HepG2 (cell line): ENCODE measurements around the gene ZNF618. TPM values are rescaled to one million over a fixed set of nuclear protein-coding genes. Genes with fewer than 3 reads are reported as not detected.
A peak's percentile ranks its signal among the peaks of the same experiment; 100 is the strongest.

Experiments
- ATAC-seq: fragments of 200-7000 bp; cut with Tn5 transposase; 3 replicates; pipeline ENCODE4 v1.9.1; 2020; ENCODE audit warnings: mild to moderate bottlenecking, moderate library complexity
- BruUV-seq: library from RNA; stranded (reverse); fragments of 400-500 nt; replicated peaks from 2 replicates; lab custom pipeline; 2021; lab: Mats Ljungman, UMichigan
- CTCF ChIA-PET: fragments of 300-600 bp; formaldehyde crosslinking; extraction: SDS; loops from one replicate; lab custom pipeline; 2021; ENCODE audit warnings: low total read pairs, inconsistent platforms, low intra/inter-chr PET ratio; lab: Yijun Ruan, JAX
- POLR2A ChIA-PET: fragments of 350-600 bp; sonication (Branson Sonifier 250); formaldehyde crosslinking; loops from one replicate; lab custom pipeline; 2020; ENCODE audit warnings: antibody characterized with exemption, inconsistent platforms; lab: Yijun Ruan, JAX
- DNase-seq: peaks from one replicate; pipeline ENCODE4 v3.0.0-alpha.2; 2015; ENCODE audit warnings: low spot score
- FAIRE-seq: peaks from 3 replicates; lab custom pipeline; 2011; peaks lifted over from hg19 to GRCh38; lab: Jason Lieb, UNC
- H2AFZ ChIP-seq: one replicate; pipeline ENCODE4 v1.6.1; 2011; ENCODE audit warnings: low read length, inconsistent platforms
- H3K27ac ChIP-seq: fragments of 300-600 bp; 3 replicates; pipeline ENCODE4 v1.8.0; 2011; ENCODE audit warnings: mixed run types, mild to moderate bottlenecking, mixed read lengths, low read length, inconsistent platforms; ENCODE audit not compliant: insufficient read depth; ENCODE audit errors: extremely low read length
- H3K27me3 ChIP-seq, 2 experiments: fragments of 200-600 bp in 1 of 2; 2 replicates in 1 of 2; 3 replicates in 1 of 2; pipeline versions ENCODE4 v1.6.0 to v1.8.0; 2011; ENCODE audit warnings: low read length in 2 of 2, mild to moderate bottlenecking in 2 of 2, moderate library complexity in 2 of 2, inconsistent platforms in 1 of 2; ENCODE audit not compliant: insufficient read depth in 2 of 2, control insufficient read depth in 1 of 2
- H3K36me3 ChIP-seq, 2 experiments: fragments of 200-600 bp in 1 of 2; replicated peaks in 1 of 2; 2 replicates in 1 of 2; 3 replicates in 1 of 2; pipeline versions ENCODE4 v1.5.1 to v1.8.0; 2011; ENCODE audit warnings: low read length in 2 of 2, inconsistent platforms in 1 of 2; ENCODE audit not compliant: insufficient read depth in 2 of 2, control insufficient read depth in 1 of 2
- H3K4me1 ChIP-seq: 2 replicates; pipeline ENCODE4 v1.5.1; 2012; ENCODE audit warnings: low read length, inconsistent platforms; ENCODE audit not compliant: insufficient read depth
- H3K4me2 ChIP-seq: 2 replicates; pipeline ENCODE4 v1.6.0; 2011; ENCODE audit warnings: low read depth, low read length, inconsistent platforms
- H3K4me3 ChIP-seq, 3 experiments: fragments of 200-600 bp in 1 of 3; sonication (generic), shearing (Covaris generic) in 1 of 3; replicated peaks in 1 of 3; 2 replicates each; pipeline ENCODE4 v1.5.1; 2011 to 2016; ENCODE audit warnings: low read length in 3 of 3, inconsistent platforms in 2 of 3, low read depth in 2 of 3, mild to moderate bottlenecking in 2 of 3, control low read depth in 1 of 3, mixed read lengths in 1 of 3; ENCODE audit not compliant: insufficient read depth in 1 of 3
- H3K79me2 ChIP-seq: one replicate; pipeline ENCODE4 v1.6.1; 2011; ENCODE audit warnings: low read length, inconsistent platforms; ENCODE audit not compliant: insufficient read depth
- H3K9ac ChIP-seq: 2 replicates; pipeline ENCODE4 v1.6.0; 2011; ENCODE audit warnings: mild to moderate bottlenecking, low read depth, low read length, inconsistent platforms; ENCODE audit not compliant: insufficient read depth
- H3K9me3 ChIP-seq: 2 replicates; pipeline ENCODE4 v1.5.1; 2012; ENCODE audit warnings: mild to moderate bottlenecking, low read length
- H4K20me1 ChIP-seq: 2 replicates; pipeline ENCODE4 v1.6.0; 2011; ENCODE audit warnings: inconsistent platforms, mild to moderate bottlenecking, low read length, moderate library complexity; ENCODE audit not compliant: insufficient read depth
- ARID4A ChIP-seq: sonication (generic); formaldehyde crosslinking; IDR thresholded peaks from 2 replicates; pipeline ENCODE4 v1.5.0; 2020; ENCODE audit warnings: mild to moderate bottlenecking, missing genetic modification reagents, borderline replicate concordance
- ASH2L ChIP-seq: fragments of 300-600, 200-600 bp; sonication (generic); IDR thresholded peaks from 2 replicates; pipeline ENCODE4 v1.7.0; 2017; ENCODE audit warnings: low read depth, mild to moderate bottlenecking, moderate library complexity, mixed read lengths, low read length; ENCODE audit not compliant: insufficient read length
- CEBPG ChIP-seq: IDR thresholded peaks from 2 replicates; pipeline ENCODE4 v1.6.1; 2016
- E2F1 ChIP-seq: sonication (generic); formaldehyde crosslinking; IDR thresholded peaks from 2 replicates; pipeline ENCODE4 v1.5.0; 2020; ENCODE audit warnings: missing genetic modification reagents
- EED ChIP-seq: sonication (generic); formaldehyde crosslinking; IDR thresholded peaks from 2 replicates; pipeline ENCODE4 v1.5.0; 2020; ENCODE audit warnings: mild to moderate bottlenecking, missing genetic modification reagents
- HDAC1 ChIP-seq: sonication (generic); formaldehyde crosslinking; IDR thresholded peaks from 2 replicates; pipeline ENCODE4 v1.5.1; 2020; ENCODE audit warnings: mild to moderate bottlenecking, missing genetic modification reagents
- PAX8 ChIP-seq: sonication (generic); formaldehyde crosslinking; IDR thresholded peaks from 2 replicates; pipeline ENCODE4 v1.8.0; 2022; ENCODE audit warnings: mild to moderate bottlenecking, missing genetic modification reagents, borderline replicate concordance
- RFX3 ChIP-seq: IDR thresholded peaks from 2 replicates; pipeline ENCODE4 v1.6.1; 2016; ENCODE audit warnings: missing biosample characterization, missing genetic modification reagents
- SMAD9 ChIP-seq: sonication (generic); formaldehyde crosslinking; IDR thresholded peaks from 2 replicates; pipeline ENCODE4 v1.5.1; 2020; ENCODE audit warnings: mild to moderate bottlenecking, missing genetic modification reagents
- THAP7 ChIP-seq: sonication (generic); formaldehyde crosslinking; IDR thresholded peaks from 2 replicates; pipeline ENCODE4 v1.8.1; 2023; ENCODE audit warnings: mild to moderate bottlenecking, missing genetic modification reagents
- TMF1 ChIP-seq: sonication (generic); formaldehyde crosslinking; IDR thresholded peaks from 2 replicates; pipeline ENCODE4 v1.8.1; 2022; ENCODE audit warnings: low read depth, missing genetic modification reagents
- ZNF263 ChIP-seq: sonication (generic); formaldehyde crosslinking; IDR thresholded peaks from 2 replicates; pipeline ENCODE4 v1.4.0; 2020; ENCODE audit warnings: missing genetic modification reagents
- ZNF296 ChIP-seq: sonication (generic); formaldehyde crosslinking; conservative IDR thresholded peaks from 2 replicates; pipeline ENCODE4 v1.5.0; 2020; ENCODE audit warnings: mild to moderate bottlenecking, missing genetic modification reagents
- ZNF30 ChIP-seq: sonication (generic); formaldehyde crosslinking; IDR thresholded peaks from 2 replicates; pipeline ENCODE4 v1.5.0; 2020; ENCODE audit warnings: mild to moderate bottlenecking, missing genetic modification reagents
- ZNF44 ChIP-seq: sonication (generic); formaldehyde crosslinking; IDR thresholded peaks from 2 replicates; pipeline ENCODE4 v1.5.1; 2020; ENCODE audit warnings: mild to moderate bottlenecking, missing genetic modification reagents
- ZNF512B ChIP-seq: sonication (generic); formaldehyde crosslinking; IDR thresholded peaks from 2 replicates; pipeline ENCODE4 v1.5.1; 2020; ENCODE audit warnings: missing genetic modification reagents, mild to moderate bottlenecking, borderline replicate concordance
- ZNF672 ChIP-seq: sonication (generic); formaldehyde crosslinking; IDR thresholded peaks from 2 replicates; pipeline ENCODE4 v1.8.1; 2022; ENCODE audit warnings: missing genetic modification reagents
- WGBS: methylation state at CpG from one replicate; pipeline ENCODE4 v1.1.6; 2017; ENCODE audit warnings: low lambda C conversion rate; 5-methylcytosine and 5-hydroxymethylcytosine counted together
- in situ Hi-C: cut with HindIII; loops from 2 replicates; pipeline ENCODE4 v1.10.0; 2017; ENCODE audit warnings: low pct_unique_long_range_greater_than_20kb; ENCODE audit not compliant: extremely low pct_ligation_motif_present
- intact Hi-C: fragments of 100-400 bp; cut with micrococcal nuclease; formaldehyde crosslinking; loops from one replicate; pipeline ENCODE4 v1.10.0; 2022; ENCODE audit not compliant: unreplicated experiment
- polyA plus RNA-seq, 8 experiments: library from polyadenylated mRNA; depleted of rRNA in 3 of 8; stranded (reverse) in 7 of 8; unstranded in 1 of 8; fragments of >200 nt; fragmentation: Illumina TruSeq in 4 of 8; extraction: Trizol in 4 of 8; gene quantifications; 2 replicates each; pipeline versions ENCODE4 v1.2.1 to v1.2.3, GENCODE V29; 2011 to 2016; ENCODE audit warnings: low read depth in 4 of 8, missing spikeins in 1 of 8, mixed read lengths in 1 of 8; ENCODE audit not compliant: insufficient read depth in 1 of 8
- total RNA-seq, 5 experiments: library from RNA; depleted of rRNA; stranded (reverse); fragments of >200 nt; fragmentation: Illumina TruSeq; extraction: Trizol; gene quantifications; 2 replicates each; pipeline ENCODE4 v1.2.3, GENCODE V29; 2016; ENCODE audit warnings: low read depth in 1 of 5

Gene ZNF618
- total and polyA plus RNA-seq, 2 of the 13 experiments (the other 11 are each of a cell fraction or from before 2014, with no cell fraction given), result 0.07 TPM

- POLR2A ChIA-PET, result interaction anchor here (1.0 to 5.3 kb wide), 5 partner anchors 11 to 257 kb away, joined by 3 to 52 read pairs (median 10); partner anchors contain the start of gene AMBP
- Histone ChIP-seq H3K9me3 (no peaks in the 10 kb centered on the region), H2AFZ (no peak overlapping the region), H3K9ac (no peak overlapping the region), H3K4me2 (0 out of 2 replicates have a peak overlapping the region, but pooled peaks have one; percentile 2), H3K27ac (peak overlapping the region; percentile 41), H3K79me2 (no peaks in the 10 kb centered on the region), H3K36me3 (peaks cover 14 to 38% of the 10 kb centered on the region in 2 experiments), H3K27me3 (peaks cover 0 to 2% of the 10 kb centered on the region in 2 experiments; a peak in 1 of 5 replicates), H3K4me1 (peaks cover 55% of the 10 kb centered on the region), H4K20me1 (peaks cover 42% of the 10 kb centered on the region), H3K4me3 (no peak overlapping the region)
- in situ Hi-C loops (no loop called here), intact Hi-C loops (no loop called here)
- DNase-seq (peak; percentile 23), FAIRE-seq (no peak), ATAC-seq (peak; percentile 53)
- 3% methylated on average over 4 of the region's 4 CpGs for WGBS
- BruUV-seq, result no TSS peak
- CTCF ChIA-PET, result no interaction called here
- TF ChIP-seq ZNF30 (CRISPR knock-in tag), result 0 out of 2 replicates have a peak, but pooled peaks have one; percentile 27
- TF ChIP-seq ZNF296, result no peak
- no peak; the same call in 1 of the 2 replicates for TF ChIP-seq ARID4A (CRISPR knock-in tag)
- TF ChIP-seq ASH2L, result no peak
- peak; percentile 52; the same call in 1 of the 2 replicates for TF ChIP-seq THAP7 (CRISPR knock-in tag)
- no peak for TF ChIP-seq TMF1 (CRISPR knock-in tag)
- TF ChIP-seq HDAC1 (CRISPR knock-in tag), result no peak
- TF ChIP-seq ZNF263 (CRISPR knock-in tag), result 0 out of 2 replicates have a peak, but pooled peaks have one; percentile 55
- no peak for TF ChIP-seq EED
- TF ChIP-seq PAX8, result no peak
- no peak for TF ChIP-seq RFX3
- no peak for TF ChIP-seq CEBPG
- no peak for TF ChIP-seq SMAD9 (CRISPR knock-in tag)
- 0 out of 2 replicates have a peak, but pooled peaks have one; percentile 36 for TF ChIP-seq ZNF512B (CRISPR knock-in tag)
- no peak for TF ChIP-seq ZNF44 (CRISPR knock-in tag)
- no peak for TF ChIP-seq ZNF672 (CRISPR knock-in tag)
- no peak for TF ChIP-seq E2F1
Measured at GRCh38 chr9:114058688-114059046, 182.6 kb downstream of the ZNF618 start.
